Epithelial cell of prostate (primary cell): Measurements from ENCODE around the gene SYNE1.

Experiments
- DNase-seq: peaks from one replicate; pipeline ENCODE4 v3.0.0-alpha.2; 2011; ENCODE audit warnings: low read depth, low spot score
- H3K27ac ChIP-seq: fragments of 450-650 bp; 2 replicates; pipeline ENCODE4 v1.5.1; 2017; ENCODE audit warnings: mild to moderate bottlenecking

The SYNE1 gene

DNA sequence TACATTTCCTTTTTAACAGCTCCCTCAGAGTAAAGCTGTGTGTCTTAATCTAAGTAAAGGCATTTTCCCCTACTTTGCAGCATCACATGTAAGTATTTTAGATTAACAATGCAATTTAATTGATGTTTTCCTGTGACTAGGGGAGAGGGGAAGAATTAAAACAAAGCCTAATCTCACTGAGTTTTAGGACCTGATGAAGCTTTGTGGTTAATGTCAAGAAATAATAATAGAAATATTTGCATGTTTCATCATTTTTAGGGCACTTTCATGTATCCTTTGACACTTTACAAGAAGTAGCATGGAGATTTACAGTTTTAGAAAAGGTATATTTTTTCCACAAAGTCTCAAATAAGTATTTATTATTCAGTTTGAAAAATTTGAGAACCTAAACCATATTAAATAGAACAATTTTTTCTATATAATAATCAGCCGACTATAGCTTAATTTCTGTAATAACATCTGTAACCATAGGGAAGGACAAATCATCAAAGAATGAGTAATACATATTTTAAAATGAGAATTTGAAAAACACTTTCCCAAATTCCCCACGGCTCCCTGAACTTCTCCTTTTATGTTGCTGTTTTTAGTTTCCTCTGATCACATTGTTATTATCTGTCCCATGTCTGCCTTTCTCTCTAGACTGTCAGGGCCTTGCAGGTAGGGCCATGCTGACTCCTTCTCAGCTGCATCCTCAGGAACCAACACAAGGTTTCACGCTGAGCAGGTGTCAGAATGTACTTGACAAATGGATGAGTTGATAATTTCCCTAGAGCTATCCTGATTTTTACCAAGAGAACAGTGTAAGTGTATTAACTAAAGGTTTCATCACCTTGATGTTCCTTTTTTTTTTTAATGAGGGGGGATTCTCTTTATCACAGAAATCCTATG lies 338.1 kb downstream of the SYNE1 start:
- H3K27ac ChIP-seq: no peak overlapping the region
- no peak for DNase-seq

DNA sequence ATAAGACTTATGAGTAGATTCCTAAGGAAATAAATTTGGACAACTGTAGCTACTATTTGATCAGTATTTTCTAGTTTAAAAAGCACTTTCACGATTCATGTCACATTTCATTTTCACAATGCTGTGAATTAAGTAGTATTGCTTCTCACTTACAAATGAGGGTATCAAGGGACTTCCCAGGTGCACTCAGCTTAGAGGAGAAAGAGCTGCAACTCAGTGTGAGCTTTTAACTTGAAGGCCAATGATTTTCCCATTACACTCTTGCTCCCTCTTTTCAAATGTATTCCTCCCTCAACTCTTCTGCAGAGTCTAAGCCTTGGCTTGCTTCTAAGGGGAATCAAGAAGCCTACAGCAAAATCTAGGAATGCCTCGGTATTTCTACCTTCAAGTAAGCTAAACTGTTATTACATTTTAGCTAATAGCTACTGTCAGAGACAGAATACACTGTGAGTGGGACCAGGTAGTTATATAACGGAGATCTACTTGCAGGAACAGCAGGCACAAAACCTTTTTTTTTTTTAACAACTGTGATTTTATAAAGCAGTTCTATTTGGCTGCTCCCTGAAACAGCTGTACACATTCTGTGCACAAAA lies 339.0 kb downstream of the SYNE1 start:
- H3K27ac ChIP-seq: no peak overlapping the region
- no peak for DNase-seq

DNA sequence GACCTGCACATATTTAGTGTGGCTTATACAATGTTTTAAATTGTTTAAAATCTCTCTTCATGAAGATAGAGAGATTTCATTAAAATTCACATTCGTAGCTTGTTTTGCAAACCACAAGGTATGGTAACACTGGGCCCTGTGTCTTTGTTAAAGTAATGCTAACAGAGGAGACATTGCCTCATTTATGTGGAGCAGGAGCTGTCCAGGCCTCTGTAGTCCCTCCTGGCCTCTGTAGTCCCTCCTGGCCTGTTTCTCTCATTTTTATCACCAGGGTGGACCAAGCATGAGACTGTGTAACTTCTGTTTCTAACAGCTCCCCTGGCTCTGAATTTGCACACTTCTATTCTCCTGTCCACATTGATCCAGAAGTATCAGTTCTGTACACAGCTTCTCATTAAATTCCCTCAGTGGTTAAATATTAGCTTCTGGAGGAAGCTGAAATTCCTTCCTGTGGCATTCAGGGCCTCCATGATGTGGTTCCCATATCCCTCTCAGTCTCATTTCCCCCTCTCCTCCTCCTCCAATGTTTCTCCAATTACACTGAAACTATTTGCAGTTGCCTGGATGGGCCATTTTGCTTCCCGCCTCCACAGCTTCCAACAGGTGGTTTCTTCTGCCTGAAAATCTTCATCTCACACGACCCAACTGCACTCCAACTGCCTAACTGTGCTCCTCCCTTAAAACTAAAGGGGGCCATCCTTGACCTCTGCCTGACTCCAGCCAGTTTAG lies 340.4 kb downstream of the SYNE1 start:
- no peak overlapping the region for H3K27ac ChIP-seq
- no peak for DNase-seq

DNA sequence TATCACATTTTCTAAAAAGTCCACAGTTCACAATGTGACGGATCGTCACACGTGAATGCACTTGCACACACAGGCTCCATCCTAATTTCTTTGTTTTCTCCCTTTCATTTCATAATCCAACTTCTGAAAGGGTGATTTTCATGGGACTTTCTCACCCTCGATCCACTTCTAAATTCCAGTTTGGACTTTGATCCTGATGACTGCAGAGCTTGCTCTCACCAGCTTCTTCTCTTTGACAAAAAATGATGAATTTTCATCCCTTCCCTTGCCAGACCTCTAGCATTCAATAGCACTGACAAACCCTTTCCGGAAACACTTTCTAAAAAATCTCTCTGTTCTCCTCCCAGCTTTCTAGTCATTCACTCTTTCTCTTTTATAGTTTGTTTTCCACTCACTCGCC lies 341.2 kb downstream of the SYNE1 start:
- H3K27ac ChIP-seq: no peak overlapping the region
- no peak for DNase-seq

DNA sequence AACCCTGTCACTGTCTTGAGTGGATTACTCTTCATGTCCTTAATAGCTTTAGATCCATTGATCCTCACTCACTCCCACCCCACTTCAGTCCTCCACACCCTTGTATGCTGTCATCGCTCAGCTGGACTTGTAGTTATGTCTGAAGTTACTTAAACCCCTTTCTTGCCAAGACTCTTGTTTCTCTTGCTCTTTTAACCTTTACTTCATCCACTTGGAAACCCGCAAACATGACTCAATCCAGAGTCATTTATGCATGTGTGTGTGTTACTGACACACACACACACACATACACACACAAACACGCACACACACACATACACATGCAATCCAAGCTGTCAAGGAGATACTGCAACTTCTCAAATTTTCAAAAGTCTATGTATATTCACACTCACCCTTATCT lies 341.8 kb downstream of the SYNE1 start:
- H3K27ac ChIP-seq: no peak overlapping the region
- no peak for DNase-seq

DNA sequence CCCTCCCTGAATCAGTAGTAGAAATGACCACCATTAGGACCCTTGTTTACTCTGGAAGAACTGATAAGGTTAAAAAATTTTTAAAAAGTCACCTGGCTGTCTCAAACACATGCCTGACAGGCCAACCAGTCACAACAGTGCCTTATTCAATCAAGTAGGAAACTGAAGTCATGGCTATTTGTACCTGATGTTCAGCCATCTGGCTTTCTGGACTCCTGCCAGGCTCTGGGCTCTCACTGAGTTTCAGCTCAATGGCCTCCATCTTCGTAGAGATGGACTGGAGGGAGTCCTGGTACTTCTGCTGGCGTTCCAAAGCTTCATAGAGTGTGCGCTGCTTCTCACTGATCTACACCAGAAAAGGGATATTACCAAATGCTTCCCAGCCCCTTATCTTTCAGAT lies 343.8 kb downstream of the SYNE1 start:
- no peak overlapping the region for H3K27ac ChIP-seq
- DNase-seq: no peak

DNA sequence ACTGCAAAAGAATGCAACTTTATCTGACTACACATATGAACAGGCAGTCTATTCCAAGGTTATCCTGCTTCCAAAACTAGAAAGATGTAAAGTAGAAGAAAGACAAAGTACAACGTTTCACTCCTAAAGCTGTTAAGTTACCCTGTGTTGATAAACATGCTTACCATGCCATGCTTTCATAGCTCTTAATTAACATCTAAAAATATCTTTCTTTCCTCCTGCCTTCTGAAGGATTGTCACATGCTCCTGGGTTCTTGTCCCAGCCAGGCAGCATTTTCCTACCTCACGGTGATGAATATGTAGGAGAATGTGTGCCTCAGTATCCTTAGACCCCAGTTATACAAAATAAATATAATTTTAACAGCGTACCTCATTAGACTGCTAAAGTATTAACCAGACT lies 344.6 kb downstream of the SYNE1 start:
- H3K27ac ChIP-seq: no peak overlapping the region
- DNase-seq: no peak

DNA sequence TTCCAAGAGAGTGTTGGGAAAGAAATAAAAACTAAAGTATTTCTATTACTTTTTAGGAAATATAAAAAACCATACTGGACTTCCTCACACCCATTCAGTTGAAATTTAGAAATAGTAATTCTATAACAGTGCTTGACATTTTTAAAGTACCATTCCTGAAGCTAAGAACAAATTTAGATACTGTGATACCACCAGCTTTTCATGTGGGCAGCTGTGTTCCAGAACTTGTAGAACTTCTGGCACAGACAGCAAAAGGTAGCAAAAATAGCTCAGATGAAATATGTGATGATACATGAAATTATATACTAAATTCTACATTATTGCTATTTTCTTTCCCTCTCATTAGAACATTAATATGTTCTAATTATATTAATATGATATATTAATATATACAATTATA lies 346.5 kb downstream of the SYNE1 start:
- DNase-seq: no peak

DNA sequence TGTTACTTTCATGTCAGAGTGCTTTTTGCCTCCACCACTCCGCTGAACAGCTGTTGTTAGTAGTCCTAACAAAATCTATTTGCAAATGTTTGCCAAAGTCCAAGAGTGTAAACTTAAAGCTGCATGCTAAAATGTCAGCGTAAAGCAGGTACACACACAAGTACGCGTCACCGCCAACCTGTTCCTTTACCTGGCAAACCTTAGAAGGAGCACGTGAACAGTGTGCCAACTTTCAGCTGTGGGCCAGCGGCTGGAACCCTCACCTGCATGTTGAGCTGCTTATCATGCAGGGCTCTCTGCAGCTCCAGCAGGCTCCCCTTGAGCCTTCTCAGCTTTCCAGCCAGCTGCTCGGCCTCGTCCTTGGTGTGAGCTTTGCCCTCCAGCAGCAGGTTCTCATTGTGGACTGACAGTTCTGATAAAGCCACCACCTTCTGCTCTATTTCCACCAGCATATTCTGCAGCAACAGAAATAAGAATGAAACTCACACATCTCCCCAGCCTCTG lies 359.3 kb downstream of the SYNE1 start:
- DNase-seq: no peak
- no peak overlapping the region for H3K27ac ChIP-seq

More for the DNA sequence above, 346.5 kb downstream of the SYNE1 start:
- no peak overlapping the region for H3K27ac ChIP-seq

DNA sequence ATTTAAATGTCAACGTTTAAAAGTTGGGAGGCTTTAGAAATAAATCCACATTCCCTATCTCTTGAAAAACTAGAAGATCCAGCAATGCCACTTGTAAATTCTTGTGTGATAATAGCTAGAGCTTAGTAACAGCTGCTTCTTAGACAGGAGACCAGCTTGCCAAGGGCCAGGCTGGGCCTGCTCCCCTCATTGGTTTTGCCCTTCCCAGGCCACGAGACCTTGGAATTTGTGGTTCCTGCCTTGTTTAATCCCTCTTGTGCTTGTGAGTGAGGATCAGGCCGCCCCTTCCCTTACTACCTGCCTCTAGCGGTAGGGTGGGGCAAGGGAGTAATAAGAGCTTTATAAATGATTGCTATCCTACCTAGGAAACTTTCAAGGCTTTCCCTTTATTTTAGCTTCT lies 363.5 kb downstream of the SYNE1 start:
- peak overlapping the region; percentile 67 for H3K27ac ChIP-seq
- no peak for DNase-seq

DNA sequence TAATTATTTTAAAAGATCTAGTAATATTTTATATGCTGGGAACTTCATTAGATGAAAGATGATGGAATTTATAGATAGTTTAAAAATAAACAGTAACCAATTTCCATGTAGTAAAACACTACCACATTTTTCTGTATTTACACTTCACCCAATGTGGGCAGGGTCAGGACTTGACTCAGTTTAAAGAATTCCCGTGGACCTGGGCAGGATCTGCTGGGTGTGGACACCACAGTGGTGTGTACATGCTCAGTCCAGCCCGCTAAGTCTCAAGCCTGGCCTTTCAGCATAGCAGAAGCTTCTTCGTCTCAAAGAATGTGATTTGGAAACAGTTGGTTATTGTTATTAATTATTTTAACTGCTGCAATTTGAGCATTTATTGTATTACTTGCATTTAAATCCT lies 364.2 kb downstream of the SYNE1 start:
- no peak for DNase-seq
- peak overlapping the region; percentile 67 for H3K27ac ChIP-seq

DNA sequence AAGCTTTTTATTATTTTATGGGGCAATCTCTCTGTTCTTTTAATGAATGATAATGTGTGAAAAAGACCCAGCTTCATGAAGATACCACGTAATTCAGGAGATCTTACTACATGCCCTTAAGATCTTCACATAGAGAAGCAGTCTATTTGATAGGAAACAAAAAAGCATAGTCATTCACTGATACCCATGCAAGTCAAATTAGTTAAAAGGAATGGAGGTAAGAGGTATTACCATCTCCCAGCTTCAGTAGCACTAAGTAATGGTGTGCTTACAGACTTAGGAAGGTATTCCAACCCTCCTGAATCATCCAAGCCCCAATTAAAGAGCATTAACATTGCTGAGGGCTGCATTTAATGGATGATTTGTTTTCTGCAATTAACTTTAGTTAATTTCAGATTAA lies 364.7 kb downstream of the SYNE1 start:
- peak overlapping the region; percentile 67 for H3K27ac ChIP-seq
- no peak for DNase-seq

DNA sequence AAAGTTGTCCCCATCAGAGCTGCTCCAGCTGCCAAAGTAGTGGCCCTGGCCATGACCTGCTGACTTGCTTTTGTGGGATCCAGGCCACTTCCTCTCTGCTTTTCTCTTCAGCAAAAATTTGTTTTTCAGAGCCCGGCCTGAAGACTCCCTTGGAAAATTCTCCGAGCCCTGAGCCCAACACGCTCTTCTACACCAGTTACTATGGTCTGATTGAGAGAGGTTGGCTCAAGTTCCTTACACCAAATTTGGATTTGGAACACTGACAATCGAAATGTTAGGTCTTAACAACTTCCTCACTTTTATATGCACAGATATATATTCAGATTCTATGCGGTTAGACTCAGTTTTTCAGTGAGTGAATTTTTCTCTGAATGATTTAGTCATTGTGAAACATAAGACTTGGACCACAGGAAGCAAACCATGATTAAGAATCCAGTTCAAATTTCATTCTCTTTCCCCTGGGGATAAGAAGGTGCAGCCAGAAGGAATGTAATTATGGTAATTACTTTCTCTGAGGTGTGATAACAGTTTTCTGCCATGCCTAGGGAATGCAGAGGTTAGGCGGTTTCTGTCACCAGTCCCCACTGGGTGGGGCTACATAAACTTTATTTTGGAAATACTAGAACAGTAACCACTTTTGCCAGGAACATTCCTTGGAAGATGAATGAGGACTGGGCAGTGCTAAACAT lies 365.2 kb downstream of the SYNE1 start:
- no peak for DNase-seq
- H3K27ac ChIP-seq: peak overlapping the region; percentile 67

DNA sequence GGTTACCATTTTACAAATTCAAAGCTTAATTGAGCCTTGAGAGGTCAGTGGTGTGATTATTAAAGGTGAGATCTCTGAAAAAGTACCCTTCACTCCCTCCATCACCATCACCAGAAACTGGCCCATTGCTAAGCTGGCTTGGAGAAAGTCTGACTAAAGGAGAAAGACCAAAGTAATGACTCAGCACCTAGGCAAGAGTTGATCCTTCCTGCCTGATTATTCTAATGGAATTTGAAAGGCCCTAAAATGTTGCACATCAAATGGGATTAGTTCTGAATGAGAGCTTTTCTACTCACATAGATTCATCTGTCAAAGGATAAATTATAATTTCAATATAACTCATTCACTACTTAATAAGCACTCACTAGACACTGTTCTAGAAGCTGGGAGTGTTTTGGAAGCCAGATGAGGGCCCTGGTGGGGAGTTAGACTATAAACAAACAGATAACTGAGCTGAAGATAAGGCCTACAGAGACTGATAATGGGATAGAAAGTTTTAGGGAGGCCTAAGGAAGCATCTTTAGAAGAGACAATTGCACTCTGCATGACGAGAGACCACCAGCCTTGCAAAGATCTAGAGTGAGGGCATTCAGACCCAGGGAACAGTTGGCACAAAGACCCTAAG lies 366.7 kb downstream of the SYNE1 start:
- DNase-seq: peak; percentile 29
- no peak overlapping the region for H3K27ac ChIP-seq

DNA sequence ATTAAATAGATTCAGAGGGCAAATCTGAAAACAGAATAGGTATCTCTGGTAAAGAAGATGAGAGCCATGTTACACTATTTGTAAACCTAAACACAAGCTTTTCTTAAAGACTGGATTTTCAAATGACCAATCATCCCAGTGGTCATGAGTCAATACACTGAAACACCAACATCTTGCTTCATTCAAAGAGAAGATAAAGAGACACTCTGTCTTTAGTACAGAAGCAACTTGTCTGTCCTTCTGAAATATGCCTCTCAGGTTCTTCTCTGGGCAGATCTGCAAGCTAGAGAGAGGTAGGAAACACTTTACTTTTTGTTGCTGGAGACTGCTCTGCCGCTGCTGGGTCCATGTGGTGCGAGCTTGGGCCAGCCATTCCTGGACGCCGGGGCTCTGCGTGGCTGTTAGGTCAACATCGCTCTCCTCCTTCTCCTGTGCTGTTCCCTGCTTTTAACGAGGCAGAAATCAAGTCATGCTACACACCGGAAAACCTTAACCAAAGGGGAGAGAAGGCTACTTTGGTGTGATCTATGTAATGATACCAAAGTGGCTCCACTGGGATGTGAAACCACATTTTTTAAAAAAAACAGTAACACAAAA lies 368.2 kb downstream of the SYNE1 start:
- no peak overlapping the region for H3K27ac ChIP-seq
- DNase-seq: no peak

DNA sequence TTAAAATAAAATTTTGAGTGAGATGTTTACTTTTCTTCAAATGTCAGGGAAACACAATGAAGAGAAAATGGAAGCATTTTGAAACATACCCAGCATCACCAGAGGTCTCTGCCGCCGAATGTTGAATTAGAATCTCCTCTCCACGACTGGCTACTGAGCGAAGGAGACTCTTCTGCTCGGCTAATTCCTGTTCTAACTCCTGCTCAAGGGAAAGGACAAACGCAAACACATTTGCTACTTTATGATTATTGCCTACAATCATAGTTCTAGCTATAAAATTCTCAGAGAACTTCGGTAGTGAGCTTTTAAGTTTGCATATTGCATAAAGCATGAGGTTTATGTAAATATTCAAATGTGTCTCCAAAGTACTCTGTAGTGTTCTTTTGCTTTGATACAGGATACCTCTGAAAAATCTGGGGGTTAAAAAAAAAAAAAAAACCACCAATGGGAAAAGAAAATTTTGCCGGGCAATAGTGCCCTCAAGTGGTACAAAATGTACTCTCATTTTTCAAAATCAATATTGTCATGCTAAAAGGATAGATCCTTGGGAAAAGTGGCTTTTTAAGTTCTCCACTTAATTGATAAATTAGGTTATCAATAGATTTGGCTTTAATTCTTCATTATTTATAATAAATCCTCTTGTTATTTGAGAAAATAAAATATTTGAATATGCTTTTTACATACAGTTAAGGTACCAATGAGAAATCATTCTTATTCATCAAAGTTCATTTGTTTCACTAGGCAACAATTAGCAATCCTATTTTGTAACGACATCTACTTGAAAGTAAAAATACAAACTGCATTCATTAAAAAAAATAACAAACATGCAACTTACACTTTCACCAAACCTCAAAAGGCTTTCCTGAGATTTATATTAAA lies 369.0 kb downstream of the SYNE1 start:
- no peak overlapping the region for H3K27ac ChIP-seq
- no peak for DNase-seq

DNA sequence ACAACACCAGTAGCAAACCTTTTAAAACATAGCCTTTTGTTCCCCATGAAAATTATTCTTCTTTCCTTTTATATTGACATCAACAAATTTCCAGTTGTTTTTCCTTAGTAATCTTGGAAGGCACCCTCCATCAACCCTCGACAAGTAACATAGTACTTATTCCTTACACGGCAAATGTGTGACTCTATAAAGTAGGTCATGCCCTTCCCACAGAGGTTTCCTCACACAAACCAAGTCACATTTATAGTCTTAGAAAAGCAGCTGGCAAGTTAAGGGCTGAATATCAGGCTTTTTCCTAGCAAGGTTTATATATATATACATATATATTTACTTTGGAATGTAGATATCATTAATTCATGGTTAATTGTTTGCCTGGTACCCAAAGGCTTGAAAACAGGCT lies 371.5 kb downstream of the SYNE1 start:
- H3K27ac ChIP-seq: no peak overlapping the region
- DNase-seq: no peak

DNA sequence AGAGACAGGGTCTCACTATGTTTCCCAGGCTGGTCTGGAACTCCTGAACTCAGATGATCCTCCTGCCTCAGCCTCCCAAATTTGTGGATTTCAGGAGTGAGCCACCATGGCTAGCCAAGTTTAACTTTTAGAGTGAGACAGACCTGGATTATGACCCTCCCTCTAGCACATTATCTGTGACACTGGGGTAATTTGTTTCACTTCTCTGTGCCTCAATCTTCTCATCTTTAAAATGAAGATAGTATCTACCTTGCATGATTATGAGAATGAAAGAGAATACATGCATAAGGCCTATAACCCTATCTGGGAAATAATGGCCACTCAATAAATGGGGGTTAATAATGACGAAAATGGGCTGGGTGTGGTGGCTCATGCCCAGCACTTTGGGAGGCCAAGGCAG lies 373.6 kb downstream of the SYNE1 start:
- no peak overlapping the region for H3K27ac ChIP-seq

DNA sequence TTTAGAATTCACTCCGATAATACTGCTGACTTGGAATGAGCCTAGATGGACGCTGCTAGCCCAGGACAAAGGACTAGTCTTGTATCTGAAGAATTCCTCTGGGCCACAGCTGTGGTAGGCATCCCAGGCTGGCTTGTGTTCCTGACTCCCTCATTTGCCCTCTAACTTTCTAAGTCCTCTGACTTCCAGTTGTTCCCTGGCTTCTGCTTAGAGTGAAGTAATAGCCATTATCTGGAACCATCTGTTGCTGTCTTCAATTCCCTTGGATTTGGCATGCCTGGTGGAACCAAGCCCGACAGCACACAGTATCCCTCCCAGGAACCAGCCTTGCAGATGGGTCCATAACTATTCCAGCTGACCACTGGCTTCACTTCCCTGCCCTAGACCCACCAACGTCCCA lies 376.0 kb downstream of the SYNE1 start:
- no peak overlapping the region for H3K27ac ChIP-seq
- DNase-seq: no peak

More for the DNA sequence above, 373.6 kb downstream of the SYNE1 start:
- DNase-seq: no peak
